CD14-positive monocyte (primary cell): ENCODE measurements around the gene ARVCF. TPM values are rescaled to one million over a fixed set of nuclear protein-coding genes. Genes with fewer than 3 reads are reported as not detected.
A peak's percentile ranks its signal among the peaks of the same experiment; 100 is the strongest.

Source experiments
- DNase-seq, 3 donors: peaks; one replicate each; pipeline ENCODE4 v3.0.0-alpha.2; 2011 to 2022
- H2AFZ ChIP-seq: 2 replicates; pipeline ENCODE4 v1.6.0; 2012; ENCODE audit warnings: mild to moderate bottlenecking, low read depth, low read length, inconsistent platforms; ENCODE audit not compliant: insufficient read depth, poor library complexity, severe bottlenecking
- H3K27ac ChIP-seq, 2 donors: 1 replicate in 1 of 2; 2 replicates in 1 of 2; pipeline ENCODE4 v1.5.1; 2012 to 2013; ENCODE audit warnings: low read length in 2 of 2, control low read depth in 1 of 2, inconsistent platforms in 1 of 2, low read depth in 1 of 2, mild to moderate bottlenecking in 1 of 2
- H3K27me3 ChIP-seq, 2 donors: one replicate each; pipeline versions ENCODE4 v1.6.0 to v1.6.1; 2011 to 2013; ENCODE audit warnings: low read length in 2 of 2; ENCODE audit not compliant: control insufficient read depth in 2 of 2, insufficient read depth in 2 of 2
- H3K36me3 ChIP-seq, 2 donors: replicated peaks in 1 of 2; 1 replicate in 1 of 2; 2 replicates in 1 of 2; pipeline versions ENCODE4 v1.5.1 to v1.6.1; 2012 to 2013; ENCODE audit warnings: low read length in 2 of 2, control low read depth in 1 of 2, inconsistent platforms in 1 of 2, mild to moderate bottlenecking in 1 of 2; ENCODE audit not compliant: insufficient read depth in 2 of 2, control insufficient read depth in 1 of 2
- H3K4me1 ChIP-seq, 2 donors: 1 replicate in 1 of 2; 2 replicates in 1 of 2; pipeline versions ENCODE4 v1.5.1 to v1.6.1; 2012 to 2013; ENCODE audit warnings: low read length in 2 of 2, control low read depth in 1 of 2, inconsistent platforms in 1 of 2, mild to moderate bottlenecking in 1 of 2, moderate library complexity in 1 of 2; ENCODE audit not compliant: insufficient read depth in 2 of 2, control insufficient read depth in 1 of 2
- H3K4me2 ChIP-seq: replicated peaks from 2 replicates; pipeline ENCODE3; 2012; ENCODE audit warnings: low read length, moderate library complexity, mild to moderate bottlenecking; ENCODE audit not compliant: poor library complexity, severe bottlenecking; ENCODE audit errors: extremely low read depth
- H3K4me3 ChIP-seq, 3 experiments: fragments of 200-600 bp in 1 of 3; sonication (generic) in 1 of 3; replicated peaks in 1 of 3; 1 replicate in 2 of 3; 2 replicates in 1 of 3; pipeline ENCODE4 v1.5.1; 2011 to 2013; ENCODE audit warnings: low read length in 3 of 3, mild to moderate bottlenecking in 3 of 3, control low read depth in 2 of 3, low read depth in 2 of 3, inconsistent platforms in 1 of 3, moderate library complexity in 1 of 3
- H3K79me2 ChIP-seq: 2 replicates; pipeline ENCODE4 v1.6.0; 2012; ENCODE audit warnings: mild to moderate bottlenecking, control low read depth, inconsistent platforms, low read length, moderate library complexity; ENCODE audit not compliant: insufficient read depth
- H3K9ac ChIP-seq: 2 replicates; pipeline ENCODE4 v1.6.0; 2017; ENCODE audit warnings: low read length, mild to moderate bottlenecking; ENCODE audit not compliant: insufficient read depth, poor library complexity, severe bottlenecking
- H3K9me3 ChIP-seq, 2 donors: replicated peaks in 1 of 2; 1 replicate in 1 of 2; 2 replicates in 1 of 2; pipeline versions ENCODE4 v1.5.1 to v1.6.1; 2012 to 2013; ENCODE audit warnings: low read length in 2 of 2, control low read depth in 1 of 2; ENCODE audit not compliant: control insufficient read depth in 1 of 2, insufficient read depth in 1 of 2
- H4K20me1 ChIP-seq: 2 replicates; pipeline ENCODE4 v1.6.0; 2012; ENCODE audit warnings: mild to moderate bottlenecking, low read length, control low read depth, moderate library complexity; ENCODE audit not compliant: insufficient read depth
- H3K27ac Mint-ChIP-seq, 7 donors: one replicate each; pipeline ENCODE4 v1.8.0; 2020; ENCODE audit warnings: mild to moderate bottlenecking in 7 of 7, mixed read lengths in 7 of 7, moderate library complexity in 6 of 7, inconsistent platforms in 2 of 7
- H3K27me3 Mint-ChIP-seq, 3 donors: one replicate each; pipeline ENCODE4 v1.8.0; 2021 to 2022; ENCODE audit warnings: low read depth in 3 of 3, mild to moderate bottlenecking in 3 of 3, mixed read lengths in 3 of 3, moderate library complexity in 3 of 3, inconsistent platforms in 1 of 3
- H3K36me3 Mint-ChIP-seq, 2 donors: one replicate each; pipeline ENCODE4 v1.8.0; 2020; ENCODE audit warnings: mixed read lengths in 2 of 2, inconsistent platforms in 1 of 2, mild to moderate bottlenecking in 1 of 2
- H3K4me1 Mint-ChIP-seq: one replicate; pipeline ENCODE4 v1.8.0; 2020; ENCODE audit warnings: mild to moderate bottlenecking, mixed read lengths
- H3K4me3 Mint-ChIP-seq, 2 donors: one replicate each; pipeline ENCODE4 v1.8.0; 2020; ENCODE audit warnings: mild to moderate bottlenecking in 2 of 2, mixed read lengths in 2 of 2, moderate library complexity in 1 of 2
- H3K9me3 Mint-ChIP-seq, 7 donors: one replicate each; pipeline ENCODE4 v1.8.0; 2020 to 2022; ENCODE audit warnings: mixed read lengths in 7 of 7, mild to moderate bottlenecking in 6 of 7, moderate library complexity in 6 of 7, inconsistent platforms in 2 of 7
- CTCF ChIP-seq: fragments of 200-600 bp; IDR thresholded peaks from one replicate; pipeline ENCODE4 v1.8.0; 2022; ENCODE audit warnings: antibody characterized with exemption, mild to moderate bottlenecking
- WGBS: methylation state at CpG from one replicate; pipeline ENCODE4 v1.1.5; 2013; ENCODE audit warnings: missing lambda C conversion rate; ENCODE audit not compliant: insufficient coverage; 5-methylcytosine and 5-hydroxymethylcytosine counted together
- intact Hi-C, 2 donors: fragments of 100-400 bp; cut with micrococcal nuclease; formaldehyde crosslinking; loops; one replicate each; pipeline versions ENCODE4 v1.15.0 to v1.15.1; 2023
- polyA plus RNA-seq, 3 donors: library from polyadenylated mRNA; depleted of rRNA in 1 of 3; unstranded in 2 of 3; stranded (reverse) in 1 of 3; fragments of 300-500 nt in 2 of 3; fragments of >200 nt in 1 of 3; fragmentation: Illumina TruSeq in 2 of 3; gene quantifications; 1 replicate in 2 of 3; 2 replicates in 1 of 3; pipeline ENCODE4 v1.2.3, GENCODE V29; 2012 to 2021

ARVCF gene
- polyA plus RNA-seq, 3 donors, result 0.31 to 2.6 (median 0.44) TPM

GRCh38 chr22:20044495-20045151 is 28.0 kb upstream of the ARVCF start:
- H3K36me3 ChIP-seq, result peaks cover 72 to 94% of the 10 kb centered on the region in 2 donors
- no peaks in the 10 kb centered on the region for H3K27me3 ChIP-seq
- no peak overlapping the region for H2AFZ ChIP-seq
- Mint-ChIP-seq H3K36me3 (peaks cover 76 to 96% of the 10 kb centered on the region in 2 donors), H3K4me1 (no peaks in the 10 kb centered on the region), H3K9me3 (peaks cover 14 to 28% (median 19%) of the 10 kb centered on the region in 7 donors), H3K4me3 (no peak overlapping the region), H3K27me3 (no peaks in the 10 kb centered on the region), H3K27ac (peak overlapping the region in 3 of 7 donors; percentile 15 to 35 (median 18))
- no peak overlapping the region for H3K27ac ChIP-seq
- peaks cover 68% of the 10 kb centered on the region for H4K20me1 ChIP-seq
- 100% methylated on average over 6 of the region's 10 CpGs for WGBS
- H3K9me3 ChIP-seq, result peaks cover 11 to 15% of the 10 kb centered on the region in 2 donors
- H3K79me2 ChIP-seq, result peaks cover 8% of the 10 kb centered on the region
- no peak for TF ChIP-seq CTCF
- no peak for DNase-seq
- no peaks in the 10 kb centered on the region for H3K4me1 ChIP-seq
- intact Hi-C loops, result no loop called here
- no peak overlapping the region for H3K4me2 ChIP-seq
- no peak overlapping the region for H3K4me3 ChIP-seq
- H3K9ac ChIP-seq, result no peak overlapping the region

- Mint-ChIP-seq H3K27me3 (no peaks in the 10 kb centered on the region), H3K9me3 (peaks cover 14 to 28% (median 19%) of the 10 kb centered on the region in 7 donors), H3K36me3 (peaks cover 76 to 95% of the 10 kb centered on the region in 2 donors), H3K27ac (peak overlapping the region in 1 of 7 donors; percentile 6), H3K4me3 (no peak overlapping the region), H3K4me1 (no peaks in the 10 kb centered on the region)
- no peak for TF ChIP-seq CTCF
- H3K27ac ChIP-seq, result no peak overlapping the region
- H3K36me3 ChIP-seq, result peaks cover 71 to 94% of the 10 kb centered on the region in 2 donors
- H3K9me3 ChIP-seq, result peaks cover 11 to 15% of the 10 kb centered on the region in 2 donors
- H3K27me3 ChIP-seq, result no peaks in the 10 kb centered on the region
- H3K4me1 ChIP-seq, result no peaks in the 10 kb centered on the region
- no peak overlapping the region for H2AFZ ChIP-seq
- no peak for DNase-seq
- no peak overlapping the region for H3K4me3 ChIP-seq
- H3K4me2 ChIP-seq, result no peak overlapping the region
- intact Hi-C loops, result no loop called here
- 90% methylated on average over 6 of the region's 7 CpGs for WGBS
- H3K79me2 ChIP-seq, result peaks cover 8% of the 10 kb centered on the region
- H3K9ac ChIP-seq, result no peak overlapping the region
- peaks cover 70% of the 10 kb centered on the region for H4K20me1 ChIP-seq
Measured at GRCh38 chr22:20043997-20044342, 27.3 kb upstream of the ARVCF start.
